ENCODE measurements around the gene PANX2.

Gene PANX2

GRCh38 chr22:50185375-50186087, 15.0 kb downstream of the PANX2 start, which contains the start of gene TRABD:
TSS of gene TRABD (plus strand) at chr22:50185913. CDS start at chr22:50193061, 7,148 bp downstream.
- H2BK5ac ChIP-seq (ENCODE audit: low read depth, low read length, poor library complexity, severe bottlenecking), result no peak within 1 kb of the TSS
- H3K27me3 ChIP-seq (ENCODE audit: control insufficient read depth in 1 of 2, insufficient read depth in 1 of 2, low read length in 2 of 2), result no peaks in the 10 kb centered on the region
- H3K4me2 ChIP-seq (ENCODE audit: low read length, poor library complexity, severe bottlenecking), result peak within 1 kb of the TSS; percentile 89
- H2BK120ac ChIP-seq (ENCODE audit: low read depth, low read length), result peak within 1 kb of the TSS; percentile 77
- H3K9ac ChIP-seq (ENCODE audit: low read length), result peak within 1 kb of the TSS; percentile 90
- peak within 1 kb of the TSS; percentile 95 for H4K91ac ChIP-seq (ENCODE audit: low read length)
- H2BK15ac ChIP-seq (ENCODE audit: low read depth, poor library complexity, severe bottlenecking), result peak within 1 kb of the TSS; percentile 97
- peak within 1 kb of the TSS; percentile 90 to 97 for H2BK12ac ChIP-seq (ENCODE audit: low read length in 2 of 2)
- no peak within 1 kb of the TSS for H2AK5ac ChIP-seq (ENCODE audit: low read length, severe bottlenecking)
- H3K36me3 ChIP-seq (ENCODE audit: control insufficient read depth in 1 of 2, insufficient read depth in 2 of 2, low read depth in 1 of 2, low read length in 2 of 2), result peaks cover 4 to 9% of the 10 kb centered on the region in 2 experiments
- peak within 1 kb of the TSS; percentile 79 to 84 for H3K4me3 ChIP-seq (ENCODE audit: insufficient read depth in 1 of 2, low read depth in 1 of 2, low read length in 2 of 2)
- peaks cover 16% of the 10 kb centered on the region for H3K79me1 ChIP-seq (replicated peaks; ENCODE audit: low read length, poor library complexity, severe bottlenecking)
- H3K4ac ChIP-seq (ENCODE audit: low read depth in 1 of 2, low read length in 2 of 2), result peak within 1 kb of the TSS; percentile 91 to 98
- H3K27ac ChIP-seq (ENCODE audit: low read length, poor library complexity, severe bottlenecking), result no peak within 1 kb of the TSS
- H3K14ac ChIP-seq (ENCODE audit: low read length in 2 of 2), result peak within 1 kb of the TSS in 1 of 2 experiments; percentile 85
- H3K23ac ChIP-seq (ENCODE audit: low read length in 2 of 2), result peak within 1 kb of the TSS in 1 of 2 experiments; percentile 73
- H3K18ac ChIP-seq (ENCODE audit: low read depth in 1 of 2, low read length in 2 of 2), result peak within 1 kb of the TSS; percentile 79 to 98
- peak; percentile 87 for DNase-seq
- H4K8ac ChIP-seq (ENCODE audit: low read length), result peak within 1 kb of the TSS; percentile 100
- 14% methylated on average over 35 of the region's 90 CpGs for WGBS
- no peaks in the 10 kb centered on the region for H3K9me3 ChIP-seq (ENCODE audit: control insufficient read depth, low read length)
- H3K4me1 ChIP-seq (ENCODE audit: control insufficient read depth, insufficient read depth, low read depth, low read length), result peaks cover 42% of the 10 kb centered on the region
- peak within 1 kb of the TSS; percentile 88 for H2AFZ ChIP-seq (ENCODE audit: low read depth, low read length)

- WGBS, result 1% methylated on average over 32 of the region's 47 CpGs
- peak overlapping the region; percentile 58 for H4K91ac ChIP-seq (ENCODE audit: low read length)
Observed at GRCh38 chr22:50186181-50186714, 15.7 kb downstream of the PANX2 start.

GRCh38 chr22:50186761-50187523, 16.4 kb downstream of the PANX2 start:
- H3K36me3 ChIP-seq (ENCODE audit: control insufficient read depth in 1 of 2, insufficient read depth in 2 of 2, low read depth in 1 of 2, low read length in 2 of 2), result peaks cover 4 to 13% of the 10 kb centered on the region in 2 experiments
- no peak overlapping the region for H3K23ac ChIP-seq (ENCODE audit: low read length in 2 of 2)
- H3K27ac ChIP-seq (ENCODE audit: low read length, poor library complexity, severe bottlenecking), result no peak overlapping the region
- peak overlapping the region; percentile 89 for H3K4me2 ChIP-seq (ENCODE audit: low read length, poor library complexity, severe bottlenecking)
- peak overlapping the region in 1 of 2 experiments; percentile 22 for H3K4ac ChIP-seq (ENCODE audit: low read depth in 1 of 2, low read length in 2 of 2)
- peaks cover 16% of the 10 kb centered on the region for H3K79me1 ChIP-seq (replicated peaks; ENCODE audit: low read length, poor library complexity, severe bottlenecking)
- H4K91ac ChIP-seq (ENCODE audit: low read length), result peak overlapping the region; percentile 58
- peak; percentile 51 for DNase-seq
- H2AK5ac ChIP-seq (ENCODE audit: low read length, severe bottlenecking), result peak overlapping the region; percentile 22
- H3K18ac ChIP-seq (ENCODE audit: low read depth in 1 of 2, low read length in 2 of 2), result peak overlapping the region; percentile 22 to 80
- H2BK12ac ChIP-seq (ENCODE audit: low read length in 2 of 2), result peak overlapping the region in 1 of 2 experiments; percentile 16
- 43% methylated on average over 26 of the region's 26 CpGs for WGBS
- H2AFZ ChIP-seq (ENCODE audit: low read depth, low read length), result no peak overlapping the region
- peaks cover 56% of the 10 kb centered on the region for H3K4me1 ChIP-seq (ENCODE audit: control insufficient read depth, insufficient read depth, low read depth, low read length)
- H4K8ac ChIP-seq (ENCODE audit: low read length), result peak overlapping the region; percentile 1
- H3K4me3 ChIP-seq (ENCODE audit: insufficient read depth in 1 of 2, low read depth in 1 of 2, low read length in 2 of 2), result peak overlapping the region; percentile 79 to 84
- no peak overlapping the region for H2BK15ac ChIP-seq (ENCODE audit: low read depth, poor library complexity, severe bottlenecking)
- H3K9ac ChIP-seq (ENCODE audit: low read length), result peak overlapping the region; percentile 81
- no peak overlapping the region for H2BK5ac ChIP-seq (ENCODE audit: low read depth, low read length, poor library complexity, severe bottlenecking)
- no peak overlapping the region for H2BK120ac ChIP-seq (ENCODE audit: low read depth, low read length)
- H3K14ac ChIP-seq (ENCODE audit: low read length in 2 of 2), result no peak overlapping the region
- no peaks in the 10 kb centered on the region for H3K27me3 ChIP-seq (ENCODE audit: control insufficient read depth in 1 of 2, insufficient read depth in 1 of 2, low read length in 2 of 2)
- no peaks in the 10 kb centered on the region for H3K9me3 ChIP-seq (ENCODE audit: control insufficient read depth, low read length)

More at GRCh38 chr22:50186181-50186714, 15.7 kb downstream of the PANX2 start:
- Histone ChIP-seq H2BK120ac (ENCODE audit: low read depth, low read length) (peak overlapping the region; percentile 77), H3K18ac (ENCODE audit: low read depth in 1 of 2, low read length in 2 of 2) (peak overlapping the region; percentile 70 to 80), H3K23ac (ENCODE audit: low read length in 2 of 2) (no peak overlapping the region), H3K4me3 (ENCODE audit: insufficient read depth in 1 of 2, low read depth in 1 of 2, low read length in 2 of 2) (peak overlapping the region; percentile 79 to 84), H2BK12ac (ENCODE audit: low read length in 2 of 2) (no peak overlapping the region), H3K27ac (ENCODE audit: low read length, poor library complexity, severe bottlenecking) (no peak overlapping the region), H2AK5ac (ENCODE audit: low read length, severe bottlenecking) (no peak overlapping the region), H2BK15ac (ENCODE audit: low read depth, poor library complexity, severe bottlenecking) (peak overlapping the region; percentile 75), H3K27me3 (ENCODE audit: control insufficient read depth in 1 of 2, insufficient read depth in 1 of 2, low read length in 2 of 2) (no peaks in the 10 kb centered on the region), H3K36me3 (ENCODE audit: control insufficient read depth in 1 of 2, insufficient read depth in 2 of 2, low read depth in 1 of 2, low read length in 2 of 2) (peaks cover 4 to 11% of the 10 kb centered on the region in 2 experiments), H3K4ac (ENCODE audit: low read depth in 1 of 2, low read length in 2 of 2) (peak overlapping the region in 1 of 2 experiments; percentile 22), H3K4me1 (ENCODE audit: control insufficient read depth, insufficient read depth, low read depth, low read length) (peaks cover 50% of the 10 kb centered on the region), H3K9me3 (ENCODE audit: control insufficient read depth, low read length) (no peaks in the 10 kb centered on the region), H3K14ac (ENCODE audit: low read length in 2 of 2) (peak overlapping the region in 1 of 2 experiments; percentile 76), H3K4me2 (ENCODE audit: low read length, poor library complexity, severe bottlenecking) (peak overlapping the region; percentile 89), H3K9ac (ENCODE audit: low read length) (peak overlapping the region; percentile 81), H3K79me1 (replicated peaks; ENCODE audit: low read length, poor library complexity, severe bottlenecking) (peaks cover 16% of the 10 kb centered on the region), H4K8ac (ENCODE audit: low read length) (peak overlapping the region; percentile 69), H2BK5ac (ENCODE audit: low read depth, low read length, poor library complexity, severe bottlenecking) (no peak overlapping the region), H2AFZ (ENCODE audit: low read depth, low read length) (no peak overlapping the region)
- DNase-seq, result no peak
